Activated CD8-positive, alpha-beta T cell treated with anti-CD3 and anti-CD28 coated beads for 36 hours (primary cell): ENCODE data around the gene NOL3. TPM values are rescaled to one million over a fixed set of nuclear protein-coding genes. Genes with fewer than 3 reads are reported as not detected.

Experiments
- ATAC-seq: fragments of 200-7000 bp; cut with Tn5 transposase; one replicate; pipeline ENCODE4 v1.10.0; 2021; ENCODE audit warnings: mild to moderate bottlenecking, moderate library complexity
- CTCF ChIA-PET: fragments of 350-600 bp; sonication (Branson Sonifier 250); formaldehyde crosslinking; loops from one replicate; lab custom pipeline; 2021; ENCODE audit warnings: antibody characterized with exemption; lab: Charles Lee
- POLR2A ChIA-PET: fragments of 350-600 bp; sonication (Branson Sonifier 250); formaldehyde crosslinking; loops from one replicate; lab custom pipeline; 2021; ENCODE audit warnings: antibody characterized with exemption; lab: Charles Lee
- DNase-seq: peaks from one replicate; pipeline ENCODE4 v3.0.0-alpha.2; 2020
- H3K27ac Mint-ChIP-seq: one replicate; pipeline ENCODE4 v1.8.0; 2021; ENCODE audit warnings: mild to moderate bottlenecking, mixed read lengths
- H3K27me3 Mint-ChIP-seq: one replicate; pipeline ENCODE4 v1.8.0; 2021; ENCODE audit warnings: mixed read lengths
- H3K36me3 Mint-ChIP-seq: one replicate; pipeline ENCODE4 v1.8.0; 2021; ENCODE audit warnings: low read depth, mixed read lengths
- H3K4me1 Mint-ChIP-seq: one replicate; pipeline ENCODE4 v1.8.0; 2021; ENCODE audit warnings: low read depth, mixed read lengths
- H3K4me3 Mint-ChIP-seq: one replicate; pipeline ENCODE4 v1.8.0; 2021; ENCODE audit warnings: mild to moderate bottlenecking, moderate library complexity, mixed read lengths
- H3K9me3 Mint-ChIP-seq: one replicate; pipeline ENCODE4 v1.8.0; 2021; ENCODE audit warnings: mixed read lengths
- intact Hi-C: fragments of 100-400 bp; cut with micrococcal nuclease; formaldehyde crosslinking; loops from one replicate; pipeline ENCODE4 v1.10.0; 2022
- total RNA-seq, 2 experiments: library from RNA; stranded (reverse); gene quantifications; one replicate each; pipeline ENCODE4 v1.2.3, GENCODE V29; 2021
- TF ChIP-seq, protein P1 (sequence below): fragments of 200-600 bp; IDR thresholded peaks from one replicate; pipeline ENCODE4 v1.8.0; 2022; ENCODE audit warnings: antibody characterized with exemption, mild to moderate bottlenecking

Gene NOL3
- total RNA-seq, 2 experiments from 2014 or later = 24.5 to 25.3 TPM

- CTCF ChIA-PET = interaction anchor here (1.0 kb wide), 1 partner anchor 9 kb away, joined by 7 read pairs; no protein-coding TSS in a partner anchor
Observed at GRCh38 chr16:67146523-67147357, 23.6 kb upstream of the NOL3 start.

GRCh38 chr16:67147437-67148140 is 22.7 kb upstream of the NOL3 start:
- Mint-ChIP-seq H3K4me3 (no peak overlapping the region), H3K27me3 (peaks cover 12% of the 10 kb centered on the region), H3K36me3 (peaks cover 51% of the 10 kb centered on the region), H3K4me1 (peaks cover 7% of the 10 kb centered on the region), H3K27ac (no peak overlapping the region), H3K9me3 (no peaks in the 10 kb centered on the region)
- CTCF ChIA-PET = no interaction called here
- TF ChIP-seq, protein P1, sequence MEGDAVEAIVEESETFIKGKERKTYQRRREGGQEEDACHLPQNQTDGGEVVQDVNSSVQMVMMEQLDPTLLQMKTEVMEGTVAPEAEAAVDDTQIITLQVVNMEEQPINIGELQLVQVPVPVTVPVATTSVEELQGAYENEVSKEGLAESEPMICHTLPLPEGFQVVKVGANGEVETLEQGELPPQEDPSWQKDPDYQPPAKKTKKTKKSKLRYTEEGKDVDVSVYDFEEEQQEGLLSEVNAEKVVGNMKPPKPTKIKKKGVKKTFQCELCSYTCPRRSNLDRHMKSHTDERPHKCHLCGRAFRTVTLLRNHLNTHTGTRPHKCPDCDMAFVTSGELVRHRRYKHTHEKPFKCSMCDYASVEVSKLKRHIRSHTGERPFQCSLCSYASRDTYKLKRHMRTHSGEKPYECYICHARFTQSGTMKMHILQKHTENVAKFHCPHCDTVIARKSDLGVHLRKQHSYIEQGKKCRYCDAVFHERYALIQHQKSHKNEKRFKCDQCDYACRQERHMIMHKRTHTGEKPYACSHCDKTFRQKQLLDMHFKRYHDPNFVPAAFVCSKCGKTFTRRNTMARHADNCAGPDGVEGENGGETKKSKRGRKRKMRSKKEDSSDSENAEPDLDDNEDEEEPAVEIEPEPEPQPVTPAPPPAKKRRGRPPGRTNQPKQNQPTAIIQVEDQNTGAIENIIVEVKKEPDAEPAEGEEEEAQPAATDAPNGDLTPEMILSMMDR = no peak
- intact Hi-C loops = no loop called here
- ATAC-seq = no peak
- POLR2A ChIA-PET = interaction anchor here (1.2 kb wide), 1 partner anchor 64 kb away, joined by 3 read pairs; no protein-coding TSS in a partner anchor
- DNase-seq = no peak

More at GRCh38 chr16:67146523-67147357, 23.6 kb upstream of the NOL3 start:
- no peak for DNase-seq
- no peaks in the 10 kb centered on the region for H3K9me3 Mint-ChIP-seq
- POLR2A ChIA-PET = interaction anchor here (1.2 kb wide), 1 partner anchor 63 kb away, joined by 3 read pairs; no protein-coding TSS in a partner anchor
- ATAC-seq = no peak
- intact Hi-C loops = no loop called here
- TF ChIP-seq, protein P1 = no peak
- H3K4me1 Mint-ChIP-seq = peaks cover 7% of the 10 kb centered on the region
- H3K27ac Mint-ChIP-seq = no peak overlapping the region
- peaks cover 55% of the 10 kb centered on the region for H3K36me3 Mint-ChIP-seq
- peaks cover 9% of the 10 kb centered on the region for H3K27me3 Mint-ChIP-seq
- no peak overlapping the region for H3K4me3 Mint-ChIP-seq

- Mint-ChIP-seq H3K4me3 (no peak overlapping the region), H3K27me3 (peaks cover 19% of the 10 kb centered on the region), H3K36me3 (peaks cover 49% of the 10 kb centered on the region), H3K9me3 (no peaks in the 10 kb centered on the region), H3K4me1 (peaks cover 12% of the 10 kb centered on the region), H3K27ac (no peak overlapping the region)
- ChIA-PET POLR2A (interaction anchor here (1.2 kb wide), 1 partner anchor 65 kb away, joined by 3 read pairs; no protein-coding TSS in a partner anchor), CTCF (no interaction called here)
- intact Hi-C loops = no loop called here
- DNase-seq = no peak
- TF ChIP-seq, protein P1 = no peak
- ATAC-seq = no peak
Observed at GRCh38 chr16:67148221-67148620, 22.1 kb upstream of the NOL3 start.

DNA sequence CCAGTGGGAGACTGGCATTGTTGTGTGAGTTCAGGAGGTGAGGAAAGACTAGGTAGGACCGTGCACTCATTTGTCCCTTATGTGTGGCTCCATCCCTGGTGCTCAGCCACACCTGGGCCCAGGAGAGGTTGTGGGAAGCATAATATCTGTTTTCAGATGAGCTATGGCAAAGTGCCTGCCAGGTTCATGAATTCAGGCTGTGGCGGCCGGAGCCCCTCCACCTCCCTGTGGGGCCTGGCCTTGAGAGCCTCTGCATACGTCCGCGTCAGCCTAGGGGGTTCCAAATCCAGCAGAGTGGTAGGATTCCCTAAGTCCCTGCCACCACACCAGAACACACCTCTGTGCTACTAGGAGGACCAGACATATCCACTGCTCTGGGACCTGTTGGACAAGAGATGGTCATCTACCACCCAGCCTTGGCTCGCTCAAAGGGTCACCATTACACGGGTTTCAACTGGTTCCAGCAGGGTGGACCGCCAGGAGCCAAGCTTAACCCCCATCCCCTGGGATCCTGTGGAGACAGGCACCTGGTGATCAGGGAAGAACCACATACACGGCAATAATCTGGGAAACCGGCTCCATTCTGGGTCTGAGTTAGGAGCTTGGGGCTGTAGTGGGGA is 21.6 kb upstream of the NOL3 start:
- no peak for DNase-seq
- no peak for ATAC-seq
- CTCF ChIA-PET = interaction anchor here (0.8 kb wide), 1 partner anchor 10 kb away, joined by 3 read pairs; no protein-coding TSS in a partner anchor
- TF ChIP-seq, protein P1 = no peak
- Mint-ChIP-seq H3K27me3 (peaks cover 19% of the 10 kb centered on the region), H3K4me3 (no peak overlapping the region), H3K4me1 (peaks cover 15% of the 10 kb centered on the region), H3K9me3 (no peaks in the 10 kb centered on the region), H3K36me3 (peaks cover 46% of the 10 kb centered on the region), H3K27ac (no peak overlapping the region)
- intact Hi-C loops = no loop called here
- POLR2A ChIA-PET = interaction anchor here (0.9 to 1.3 kb wide), 3 partner anchors 9 to 119 kb away, joined by 3 to 4 read pairs (median 3); no protein-coding TSS in a partner anchor
